DOHH2 (cell line): Measurements from ENCODE around the gene TREML2.

Source experiments
- CTCF ChIP-seq: fragments of 200-600 bp; sonication (generic); IDR thresholded peaks from one replicate; pipeline ENCODE4 v1.5.1; 2014; ENCODE audit warnings: antibody characterized with exemption, mild to moderate bottlenecking, low read depth, low read length; ENCODE audit not compliant: poor library complexity, severe bottlenecking
- EZH2phosphoT487 ChIP-seq: fragments of 200-600 bp; sonication (generic); IDR thresholded peaks from 2 replicates; pipeline ENCODE4 v1.6.1; 2017; ENCODE audit warnings: borderline replicate concordance, mild to moderate bottlenecking, antibody characterized with exemption, low read length, moderate library complexity, mixed read lengths

- no peak for TF ChIP-seq CTCF
- no peak for TF ChIP-seq EZH2phosphoT487
Measured at GRCh38 chr6:41164551-41165120, 36.3 kb downstream of the TREML2 start.
